Testis (tissue), 3 donors: Measurements from ENCODE around the gene INO80B. TPM values are rescaled to one million over a fixed set of nuclear protein-coding genes. Genes with fewer than 3 reads are reported as not detected.
"Not testable (repeated sequence)": the region's sequence is repeated elsewhere in the genome, so short reads cannot be mapped to it uniquely, and the experiment has no call there.

Experiments used
- DNase-seq: peaks from one replicate; pipeline ENCODE4 v3.0.0-alpha.2; 2019
- H3K27ac ChIP-seq, 2 donors: fragments of 200-600 bp; sonication (generic); one replicate each; pipeline ENCODE4 v1.5.1; 2019
- H3K27me3 ChIP-seq: fragments of 200-600 bp; sonication (generic); one replicate; pipeline ENCODE4 v1.5.1; 2019
- H3K36me3 ChIP-seq: fragments of 200-600 bp; sonication (generic); one replicate; pipeline ENCODE4 v1.5.1; 2017; ENCODE audit warnings: low read depth; ENCODE audit errors: missing control alignments
- H3K4me1 ChIP-seq: fragments of 200-600 bp; sonication (generic); one replicate; pipeline ENCODE4 v1.5.1; 2019
- H3K4me3 ChIP-seq, 2 donors: fragments of 200-600 bp; sonication (generic); one replicate each; pipeline ENCODE4 v1.5.1; 2017 to 2019
- H3K9me3 ChIP-seq: fragments of 200-600 bp; sonication (generic); one replicate; pipeline ENCODE4 v1.5.1; 2017
- POLR2A ChIP-seq: fragments of 450-650 bp; IDR thresholded peaks from one replicate; pipeline ENCODE4 v1.6.1; 2017; ENCODE audit warnings: antibody characterized with exemption, mild to moderate bottlenecking, moderate library complexity
- WGBS, 2 donors: methylation state at CpG; one replicate each; pipeline ENCODE4 v1.1.5; 2018; 5-methylcytosine and 5-hydroxymethylcytosine counted together
- intact Hi-C: fragments of 100-400 bp; cut with DNase I; formaldehyde crosslinking; loops from one replicate; pipeline ENCODE4 v1.15.1; 2023; ENCODE audit warnings: low total_unique reads
- polyA plus RNA-seq: library from polyadenylated mRNA; stranded (reverse); fragments of 350-450 nt; fragmentation: Illumina TruSeq; extraction: RNeasy Lipid Tissue Mini Kit (QIAGEN cat#74804); gene quantifications from one replicate; pipeline ENCODE4 v1.2.3, GENCODE V29; 2014; ENCODE audit warnings: low read depth, low replicate concordance; ENCODE audit not compliant: insufficient read depth
- total RNA-seq, 2 donors: library from RNA; depleted of rRNA; stranded (reverse); fragments of >200 nt; gene quantifications; one replicate each; pipeline ENCODE4 v1.2.3, GENCODE V29; 2016
- TF ChIP-seq, protein P1 (sequence below), 3 experiments: fragments of 450-650 bp in 2 of 3; fragments of 200-600 bp in 1 of 3; sonication (generic) in 1 of 3; IDR thresholded peaks; one replicate each; pipeline ENCODE4 v1.5.1; 2016 to 2019; ENCODE audit warnings: antibody characterized with exemption in 3 of 3, mild to moderate bottlenecking in 2 of 3, moderate library complexity in 1 of 3

The INO80B gene
- total and polyA plus RNA-seq, 3 donors from 2014 or later, result 23.1 to 59.3 (median 27.9) TPM

DNA sequence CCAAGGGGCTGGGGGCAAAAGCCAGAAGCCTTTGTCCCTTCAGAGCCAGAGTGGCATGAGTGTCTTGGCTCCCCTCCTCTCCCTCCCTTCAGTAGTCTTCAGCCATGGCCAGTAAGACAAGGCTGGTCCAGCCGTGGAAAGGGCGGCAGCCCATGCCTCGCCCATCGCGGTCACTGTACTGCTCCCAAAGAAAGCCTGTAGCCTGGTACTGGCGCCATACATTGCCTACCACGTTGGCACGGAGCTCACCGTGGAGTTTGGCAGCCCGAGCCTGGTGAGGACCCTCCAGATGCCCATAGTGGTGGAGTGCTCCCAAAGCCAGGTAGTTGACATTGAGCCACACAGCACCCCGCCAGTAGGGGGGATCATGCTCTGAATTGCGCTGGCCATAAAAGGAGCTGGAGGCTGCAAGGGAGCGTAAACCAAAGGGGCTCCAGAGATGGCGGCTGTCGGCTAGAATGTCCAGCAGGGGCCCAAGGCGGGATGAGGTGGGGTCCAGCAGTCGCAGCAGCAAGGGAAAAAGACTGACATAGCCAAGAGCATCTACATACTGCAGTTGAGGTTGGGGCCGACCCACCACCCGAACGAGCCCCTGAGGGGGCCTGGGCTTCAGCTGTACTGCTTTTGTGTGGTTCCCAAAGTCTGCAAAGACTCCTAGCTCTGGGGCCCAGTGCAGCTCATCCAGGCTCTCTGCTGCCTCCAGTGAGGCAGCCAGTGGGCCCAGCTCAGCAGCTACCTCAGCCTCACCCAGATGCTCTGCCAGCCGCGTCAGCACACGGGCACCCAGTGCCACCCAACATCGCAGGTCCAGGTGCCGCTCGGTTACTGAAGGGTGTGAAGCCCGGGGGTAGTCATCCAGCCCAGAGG lies 6.5 kb downstream of the INO80B start:
- intact Hi-C loops, result no loop called here
- DNase-seq, result no peak
- H3K4me1 ChIP-seq, result peaks cover 25% of the 10 kb centered on the region
- H3K27me3 ChIP-seq, result no peaks in the 10 kb centered on the region
- 91 to 92% methylated on average over 17 to 27 of the region's 27 CpGs for WGBS, 2 donors
- no peaks in the 10 kb centered on the region for H3K36me3 ChIP-seq
- no peaks in the 10 kb centered on the region for H3K9me3 ChIP-seq
- H3K4me3 ChIP-seq, result no peak overlapping the region
- H3K27ac ChIP-seq, result no peak overlapping the region
- TF ChIP-seq, protein P1, sequence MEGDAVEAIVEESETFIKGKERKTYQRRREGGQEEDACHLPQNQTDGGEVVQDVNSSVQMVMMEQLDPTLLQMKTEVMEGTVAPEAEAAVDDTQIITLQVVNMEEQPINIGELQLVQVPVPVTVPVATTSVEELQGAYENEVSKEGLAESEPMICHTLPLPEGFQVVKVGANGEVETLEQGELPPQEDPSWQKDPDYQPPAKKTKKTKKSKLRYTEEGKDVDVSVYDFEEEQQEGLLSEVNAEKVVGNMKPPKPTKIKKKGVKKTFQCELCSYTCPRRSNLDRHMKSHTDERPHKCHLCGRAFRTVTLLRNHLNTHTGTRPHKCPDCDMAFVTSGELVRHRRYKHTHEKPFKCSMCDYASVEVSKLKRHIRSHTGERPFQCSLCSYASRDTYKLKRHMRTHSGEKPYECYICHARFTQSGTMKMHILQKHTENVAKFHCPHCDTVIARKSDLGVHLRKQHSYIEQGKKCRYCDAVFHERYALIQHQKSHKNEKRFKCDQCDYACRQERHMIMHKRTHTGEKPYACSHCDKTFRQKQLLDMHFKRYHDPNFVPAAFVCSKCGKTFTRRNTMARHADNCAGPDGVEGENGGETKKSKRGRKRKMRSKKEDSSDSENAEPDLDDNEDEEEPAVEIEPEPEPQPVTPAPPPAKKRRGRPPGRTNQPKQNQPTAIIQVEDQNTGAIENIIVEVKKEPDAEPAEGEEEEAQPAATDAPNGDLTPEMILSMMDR (IDR thresholded peaks at IDR 0.05), result no peak
- TF ChIP-seq POLR2A, result no peak

DNA sequence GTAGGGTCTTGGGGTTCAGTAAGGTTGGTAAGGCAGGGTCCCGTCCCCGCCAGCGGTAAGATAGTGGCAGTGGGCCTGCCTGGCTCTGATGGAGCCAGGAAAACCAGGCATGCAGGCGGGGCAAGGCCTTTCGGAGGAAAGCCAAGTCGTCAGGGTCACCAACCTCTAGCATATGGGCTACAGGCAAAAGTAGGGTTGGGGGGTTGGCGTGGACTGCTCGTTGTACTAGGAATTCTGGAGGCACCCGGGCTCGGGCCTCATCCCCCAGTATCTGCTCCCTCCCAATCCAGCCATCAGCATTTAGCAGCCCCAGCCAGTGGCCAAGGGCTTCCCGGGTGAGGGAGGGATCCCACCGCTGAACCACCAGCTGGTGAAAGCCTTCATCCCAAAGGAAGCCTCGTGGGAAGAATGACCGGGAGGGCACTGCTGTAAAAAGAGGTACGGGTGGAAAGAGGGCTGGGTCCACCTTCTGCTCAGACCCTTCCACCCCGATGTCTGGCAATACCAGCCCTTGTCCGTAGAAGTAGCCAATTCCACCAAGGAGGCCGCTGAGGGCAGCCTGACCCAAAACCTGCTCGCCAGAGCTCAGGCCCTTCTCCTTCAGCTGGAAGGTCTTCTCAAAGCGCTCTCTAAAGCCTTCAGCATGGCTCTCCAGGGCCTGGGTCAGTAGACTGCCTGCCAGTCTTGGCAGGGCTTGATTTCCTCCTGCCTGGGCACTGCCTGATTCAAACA lies 7.3 kb downstream of the INO80B start:
- 88 to 90% methylated on average over 10 to 20 of the region's 20 CpGs for WGBS, 2 donors
- no peak for DNase-seq
- H3K4me3 ChIP-seq, result no peak overlapping the region
- intact Hi-C loops, result no loop called here
- no peaks in the 10 kb centered on the region for H3K27me3 ChIP-seq
- H3K4me1 ChIP-seq, result peaks cover 17% of the 10 kb centered on the region
- TF ChIP-seq, protein P1 (IDR thresholded peaks at IDR 0.05), result no peak
- no peak for TF ChIP-seq POLR2A
- H3K9me3 ChIP-seq, result no peaks in the 10 kb centered on the region
- H3K27ac ChIP-seq, result no peak overlapping the region
- no peaks in the 10 kb centered on the region for H3K36me3 ChIP-seq

- no peak for TF ChIP-seq POLR2A
- TF ChIP-seq, protein P1 (IDR thresholded peaks at IDR 0.05), result no peak
- Histone ChIP-seq H3K27ac (no peak overlapping the region), H3K27me3 (no peaks in the 10 kb centered on the region), H3K4me3 (no peak overlapping the region), H3K9me3 (no peaks in the 10 kb centered on the region), H3K36me3 (no peaks in the 10 kb centered on the region), H3K4me1 (peaks cover 17% of the 10 kb centered on the region)
- 80 to 81% methylated on average over 4 of the region's 4 CpGs for WGBS, 2 donors
- no peak for DNase-seq
- intact Hi-C loops, result no loop called here
These were observed 7.9 kb downstream of the INO80B start for GRCh38 chr2:74462786-74463105.

DNA sequence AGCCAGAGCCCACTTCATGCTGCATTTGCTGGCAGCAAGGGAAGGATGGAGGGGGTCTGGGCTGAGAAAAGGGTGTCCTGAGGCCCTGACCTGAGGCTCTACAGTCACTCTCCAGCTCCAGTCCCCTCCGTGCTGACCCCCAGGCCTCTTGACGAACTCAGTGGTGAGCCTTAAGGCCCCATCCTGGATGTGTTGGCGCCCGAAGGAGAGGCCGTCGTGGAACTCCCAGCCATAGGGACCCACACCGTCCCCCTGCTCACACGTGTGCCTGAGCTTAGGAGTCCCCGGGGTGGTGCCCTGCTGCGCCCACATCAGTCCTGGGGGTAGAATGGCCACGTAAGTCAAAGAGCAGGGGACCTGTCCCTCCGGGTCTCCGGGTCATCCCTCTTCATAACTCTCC lies 9.5 kb downstream of the INO80B start:
- Histone ChIP-seq H3K9me3 (no peaks in the 10 kb centered on the region), H3K36me3 (no peaks in the 10 kb centered on the region), H3K27me3 (no peaks in the 10 kb centered on the region), H3K4me1 (peaks cover 12% of the 10 kb centered on the region), H3K27ac (peak overlapping the region in 1 of 2 donors; percentile 82), H3K4me3 (peak overlapping the region; percentile 74 to 89)
- no peak for TF ChIP-seq POLR2A
- TF ChIP-seq, protein P1 (IDR thresholded peaks at IDR 0.05), result no peak
- intact Hi-C loops, result no loop called here
- no peak for DNase-seq
- WGBS, 2 donors, result 0% methylated on average over 13 of the region's 13 CpGs; no CpG with 5 or more reads in 1 of the 2 donors

DNA sequence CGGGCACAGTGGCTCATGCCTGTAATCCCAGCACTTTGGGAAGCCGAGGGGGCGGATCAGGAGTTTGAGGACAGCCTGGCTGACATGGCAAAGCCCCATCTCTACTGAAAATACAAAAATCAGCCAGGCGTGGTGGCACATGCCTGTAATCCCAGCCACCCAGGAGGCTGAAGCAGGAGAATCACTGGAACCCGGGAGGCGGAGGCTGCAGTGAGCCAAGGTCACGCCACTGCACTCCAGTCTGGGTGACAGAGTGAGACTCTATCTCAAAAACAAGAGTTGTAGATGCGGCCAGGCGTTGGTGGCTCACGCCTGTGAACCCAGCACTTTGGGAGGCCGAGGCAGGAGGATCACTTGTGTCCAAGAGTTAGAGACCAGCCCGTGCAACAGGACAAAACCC lies 15.9 kb downstream of the INO80B start:
- H3K27ac ChIP-seq, intact Hi-C loops: not testable (repeated sequence)
- 77 to 92% methylated on average over 12 of the region's 12 CpGs for WGBS, 2 donors

More for the DNA sequence above, 15.9 kb downstream of the INO80B start:
- H3K9me3 ChIP-seq, H3K4me3 ChIP-seq, H3K36me3 ChIP-seq, H3K27me3 ChIP-seq, DNase-seq: not testable (repeated sequence)
- H3K4me1 ChIP-seq, result peaks cover 17% of the 10 kb centered on the region
